Peyer's patch (tissue), 4 donors: ENCODE data around the gene PPID.

Source experiments
- POLR2A ChIP-seq, 2 donors: fragments of 450-650 bp; IDR thresholded peaks; one replicate each; pipeline ENCODE4 v1.5.1; 2017; ENCODE audit warnings: antibody characterized with exemption in 2 of 2, mild to moderate bottlenecking in 2 of 2, moderate library complexity in 2 of 2
- TF ChIP-seq, protein P1 (sequence below), 6 experiments: fragments of 450-650 bp in 4 of 6; fragments of 200-600 bp in 2 of 6; sonication (generic) in 1 of 6; IDR thresholded peaks; one replicate each; pipeline ENCODE4 v1.5.1; 2017 to 2019; ENCODE audit warnings: antibody characterized with exemption in 6 of 6, mild to moderate bottlenecking in 3 of 6, moderate library complexity in 1 of 6

DNA sequence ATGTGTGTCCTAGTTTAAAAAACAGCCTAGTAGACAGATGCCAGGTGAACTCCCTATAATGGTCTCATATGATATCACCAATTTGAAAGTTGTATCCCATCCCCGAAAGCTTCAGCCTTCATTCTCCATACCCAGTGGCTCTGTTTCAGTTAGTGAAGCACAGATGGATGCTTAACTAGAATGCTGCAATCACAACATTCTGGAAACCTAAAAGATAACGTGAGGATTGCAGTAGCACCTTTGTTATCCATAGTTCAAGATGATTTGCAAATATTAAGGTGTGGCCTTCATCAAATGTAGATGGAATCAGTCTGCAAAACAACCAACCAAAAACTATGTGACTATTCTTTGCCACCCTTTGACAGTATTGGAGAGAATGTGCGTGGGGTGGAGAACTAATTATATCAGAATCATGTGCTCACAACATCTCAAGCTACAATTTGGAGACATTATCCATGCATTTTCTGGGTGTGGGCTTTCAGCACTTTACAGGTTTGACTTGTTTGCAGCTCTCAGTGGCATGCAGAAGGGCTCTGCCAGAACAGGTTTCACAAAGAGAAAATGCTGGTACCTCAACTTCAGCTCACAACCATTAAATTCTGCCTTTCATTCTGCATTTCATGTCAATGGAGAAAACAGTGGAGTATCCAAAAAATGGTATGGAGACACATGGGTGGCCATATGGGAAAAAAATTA lies 18.3 kb upstream of the PPID start:
- TF ChIP-seq, protein P1, sequence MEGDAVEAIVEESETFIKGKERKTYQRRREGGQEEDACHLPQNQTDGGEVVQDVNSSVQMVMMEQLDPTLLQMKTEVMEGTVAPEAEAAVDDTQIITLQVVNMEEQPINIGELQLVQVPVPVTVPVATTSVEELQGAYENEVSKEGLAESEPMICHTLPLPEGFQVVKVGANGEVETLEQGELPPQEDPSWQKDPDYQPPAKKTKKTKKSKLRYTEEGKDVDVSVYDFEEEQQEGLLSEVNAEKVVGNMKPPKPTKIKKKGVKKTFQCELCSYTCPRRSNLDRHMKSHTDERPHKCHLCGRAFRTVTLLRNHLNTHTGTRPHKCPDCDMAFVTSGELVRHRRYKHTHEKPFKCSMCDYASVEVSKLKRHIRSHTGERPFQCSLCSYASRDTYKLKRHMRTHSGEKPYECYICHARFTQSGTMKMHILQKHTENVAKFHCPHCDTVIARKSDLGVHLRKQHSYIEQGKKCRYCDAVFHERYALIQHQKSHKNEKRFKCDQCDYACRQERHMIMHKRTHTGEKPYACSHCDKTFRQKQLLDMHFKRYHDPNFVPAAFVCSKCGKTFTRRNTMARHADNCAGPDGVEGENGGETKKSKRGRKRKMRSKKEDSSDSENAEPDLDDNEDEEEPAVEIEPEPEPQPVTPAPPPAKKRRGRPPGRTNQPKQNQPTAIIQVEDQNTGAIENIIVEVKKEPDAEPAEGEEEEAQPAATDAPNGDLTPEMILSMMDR (IDR thresholded peaks at IDR 0.05), result no peak
- no peak for TF ChIP-seq POLR2A (IDR thresholded peaks at IDR 0.05)
